Measurements from ENCODE around the gene PITPNC1. TPM values are rescaled to one million over a fixed set of nuclear protein-coding genes. Genes with fewer than 3 reads are reported as not detected.

Gene PITPNC1
- polyA plus RNA-seq, 1 experiment: 9.1 TPM

- Histone ChIP-seq H3K4me3 (ENCODE audit: low read depth, low read length) (no peak overlapping the region), H3K9me3 (ENCODE audit: control insufficient read depth, insufficient read depth, low read length) (no peaks in the 10 kb centered on the region), H3K27ac (ENCODE audit: low read depth, low read length) (no peak overlapping the region), H3K27me3 (ENCODE audit: control insufficient read depth, insufficient read depth, low read length) (no peaks in the 10 kb centered on the region)
- TF ChIP-seq CTCF (IDR thresholded peaks at IDR 0.05; ENCODE audit: low read depth, low read length): no peak
- CTCF ChIA-PET: interaction anchor here (0.5 to 1.1 kb wide), 2 partner anchors 26 to 177 kb away, joined by 3 read pairs; no protein-coding TSS in a partner anchor
- POLR2A ChIA-PET: no interaction called here
- no peak for DNase-seq (ENCODE audit: low read depth, low spot score)
Measured at GRCh38 chr17:67549820-67550219, 172.7 kb downstream of the PITPNC1 start.

DNA sequence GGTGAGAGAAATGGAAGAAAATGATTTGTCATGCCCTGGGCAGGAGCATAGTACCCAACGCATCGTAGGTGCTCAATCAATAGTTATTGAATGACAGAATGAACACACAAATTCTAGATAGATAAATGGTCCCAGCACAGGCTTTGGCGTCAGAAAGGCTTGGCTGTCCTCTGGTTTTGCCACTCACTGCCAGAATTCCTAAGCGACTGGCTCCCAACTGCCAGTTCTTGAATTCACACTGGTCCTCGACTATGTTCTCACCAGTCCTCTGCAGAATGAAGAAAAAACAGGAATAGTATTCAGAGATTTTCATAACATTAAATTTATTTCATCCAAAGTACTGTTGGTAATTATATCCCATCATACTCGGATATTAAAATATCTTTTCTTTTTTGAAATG, 177.6 kb downstream of the PITPNC1 start:
- ChIA-PET POLR2A (no interaction called here), CTCF (interaction anchor here (1.0 kb wide), 1 partner anchor 16 kb away, joined by 6 read pairs; no protein-coding TSS in a partner anchor)
- no peak for TF ChIP-seq CTCF (IDR thresholded peaks at IDR 0.05; ENCODE audit: low read depth, low read length)
- Histone ChIP-seq H3K27me3 (ENCODE audit: control insufficient read depth, insufficient read depth, low read length) (no peaks in the 10 kb centered on the region), H3K27ac (ENCODE audit: low read depth, low read length) (no peak overlapping the region), H3K9me3 (ENCODE audit: control insufficient read depth, insufficient read depth, low read length) (peaks cover 3% of the 10 kb centered on the region; the same call in 1 of the 2 replicates), H3K4me3 (ENCODE audit: low read depth, low read length) (no peak overlapping the region)
- no peak for DNase-seq (ENCODE audit: low read depth, low spot score)

GRCh38 chr17:67555855-67556254, 178.8 kb downstream of the PITPNC1 start:
- TF ChIP-seq CTCF (IDR thresholded peaks at IDR 0.05; ENCODE audit: low read depth, low read length): no peak
- POLR2A ChIA-PET: no interaction called here
- no peak overlapping the region for H3K4me3 ChIP-seq (ENCODE audit: low read depth, low read length)
- no peak overlapping the region for H3K27ac ChIP-seq (ENCODE audit: low read depth, low read length)
- no peaks in the 10 kb centered on the region for H3K27me3 ChIP-seq (ENCODE audit: control insufficient read depth, insufficient read depth, low read length)
- H3K9me3 ChIP-seq (ENCODE audit: control insufficient read depth, insufficient read depth, low read length): peaks cover 3% of the 10 kb centered on the region; the same call in 1 of the 2 replicates
- no peak for DNase-seq (ENCODE audit: low read depth, low spot score)
- CTCF ChIA-PET: interaction anchor here (1.0 kb wide), 1 partner anchor 134 kb away, joined by 3 read pairs; no protein-coding TSS in a partner anchor

DNA sequence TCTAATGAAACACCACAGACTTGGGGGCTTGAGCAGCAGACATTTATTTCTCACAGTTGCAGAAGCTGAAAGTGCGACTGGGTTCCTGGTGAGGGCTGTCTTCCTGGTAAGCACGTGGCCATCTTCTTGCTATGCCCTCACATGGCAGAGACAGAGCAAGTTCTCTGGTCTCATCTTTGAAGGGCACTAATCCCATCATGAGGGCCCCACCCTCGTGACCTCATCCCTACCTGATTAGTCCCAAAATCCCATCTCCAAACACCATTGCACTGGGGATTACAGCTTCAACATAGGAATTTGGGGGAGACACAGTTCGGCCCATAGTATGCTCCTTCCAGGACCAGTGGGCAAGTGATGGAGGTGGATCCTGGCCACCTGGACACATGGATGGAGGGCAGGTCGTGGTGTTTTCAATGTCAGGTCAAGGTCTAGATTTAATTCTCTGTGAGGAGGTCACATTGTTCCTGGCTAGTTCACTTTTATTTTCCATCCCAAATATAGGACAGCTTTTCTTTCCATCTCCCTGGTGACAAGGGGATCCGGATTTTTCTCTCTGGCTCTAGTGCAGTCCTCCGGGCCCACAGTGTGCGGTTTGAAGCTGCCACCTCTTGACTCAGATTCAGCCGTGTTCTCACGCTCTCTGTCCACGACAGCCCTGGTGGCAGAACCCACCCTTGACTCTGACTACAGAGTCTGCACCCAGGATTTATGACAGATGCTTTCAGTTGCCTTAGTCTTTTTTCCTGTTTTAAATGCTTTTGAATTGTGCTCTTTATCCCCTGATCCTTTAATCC, 180.2 kb downstream of the PITPNC1 start:
- H3K27ac ChIP-seq (ENCODE audit: low read depth, low read length): no peak overlapping the region
- ChIA-PET CTCF (interaction anchor here (0.9 kb wide), 1 partner anchor 83 kb away, joined by 3 read pairs; no protein-coding TSS in a partner anchor), POLR2A (no interaction called here)
- H3K4me3 ChIP-seq (ENCODE audit: low read depth, low read length): no peak overlapping the region
- DNase-seq (ENCODE audit: low read depth, low spot score): no peak
- H3K9me3 ChIP-seq (ENCODE audit: control insufficient read depth, insufficient read depth, low read length): peaks cover 3% of the 10 kb centered on the region; the same call in 1 of the 2 replicates
- H3K27me3 ChIP-seq (ENCODE audit: control insufficient read depth, insufficient read depth, low read length): no peaks in the 10 kb centered on the region
- TF ChIP-seq CTCF (IDR thresholded peaks at IDR 0.05; ENCODE audit: low read depth, low read length): no peak

DNA sequence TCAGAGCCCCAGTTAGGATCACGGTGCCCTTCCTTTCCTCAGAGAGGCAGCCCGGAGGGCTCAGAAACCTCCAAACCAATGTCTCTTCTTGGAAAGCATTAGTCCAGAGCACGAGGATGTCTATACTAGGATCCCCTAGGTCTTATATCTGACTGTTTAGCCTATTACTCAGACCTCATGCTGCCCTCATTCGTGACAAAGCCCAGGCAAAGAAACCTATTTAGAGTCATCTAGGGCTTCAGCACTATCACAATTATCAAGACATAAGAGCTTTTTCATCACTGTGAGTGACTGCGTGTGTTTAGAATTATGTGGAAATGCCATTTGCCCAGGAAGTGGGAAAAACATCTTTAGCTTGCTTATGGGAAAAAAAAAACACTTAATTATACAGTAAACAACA, 180.8 kb downstream of the PITPNC1 start:
- no peak for TF ChIP-seq CTCF (IDR thresholded peaks at IDR 0.05; ENCODE audit: low read depth, low read length)
- ChIA-PET POLR2A (no interaction called here), CTCF (no interaction called here)
- peaks cover 3% of the 10 kb centered on the region; the same call in 1 of the 2 replicates for H3K9me3 ChIP-seq (ENCODE audit: control insufficient read depth, insufficient read depth, low read length)
- DNase-seq (ENCODE audit: low read depth, low spot score): no peak
- H3K27ac ChIP-seq (ENCODE audit: low read depth, low read length): no peak overlapping the region
- no peaks in the 10 kb centered on the region for H3K27me3 ChIP-seq (ENCODE audit: control insufficient read depth, insufficient read depth, low read length)
- no peak overlapping the region for H3K4me3 ChIP-seq (ENCODE audit: low read depth, low read length)
